HTR-8/SVneo (cell line): ENCODE measurements around the gene SPTBN1.
"Not testable (repeated sequence)": the region's sequence is repeated elsewhere in the genome, so short reads cannot be mapped to it uniquely, and the experiment has no call there.

Experiments used
- DNase-seq: peaks from one replicate; pipeline ENCODE4 v3.0.0; 2011; ENCODE audit warnings: low spot score, mixed read lengths; ENCODE audit not compliant: insufficient read length
- FAIRE-seq: peaks from 2 replicates; lab custom pipeline; 2011; peaks lifted over from hg19 to GRCh38; lab: Jason Lieb, UNC

The SPTBN1 gene

DNA sequence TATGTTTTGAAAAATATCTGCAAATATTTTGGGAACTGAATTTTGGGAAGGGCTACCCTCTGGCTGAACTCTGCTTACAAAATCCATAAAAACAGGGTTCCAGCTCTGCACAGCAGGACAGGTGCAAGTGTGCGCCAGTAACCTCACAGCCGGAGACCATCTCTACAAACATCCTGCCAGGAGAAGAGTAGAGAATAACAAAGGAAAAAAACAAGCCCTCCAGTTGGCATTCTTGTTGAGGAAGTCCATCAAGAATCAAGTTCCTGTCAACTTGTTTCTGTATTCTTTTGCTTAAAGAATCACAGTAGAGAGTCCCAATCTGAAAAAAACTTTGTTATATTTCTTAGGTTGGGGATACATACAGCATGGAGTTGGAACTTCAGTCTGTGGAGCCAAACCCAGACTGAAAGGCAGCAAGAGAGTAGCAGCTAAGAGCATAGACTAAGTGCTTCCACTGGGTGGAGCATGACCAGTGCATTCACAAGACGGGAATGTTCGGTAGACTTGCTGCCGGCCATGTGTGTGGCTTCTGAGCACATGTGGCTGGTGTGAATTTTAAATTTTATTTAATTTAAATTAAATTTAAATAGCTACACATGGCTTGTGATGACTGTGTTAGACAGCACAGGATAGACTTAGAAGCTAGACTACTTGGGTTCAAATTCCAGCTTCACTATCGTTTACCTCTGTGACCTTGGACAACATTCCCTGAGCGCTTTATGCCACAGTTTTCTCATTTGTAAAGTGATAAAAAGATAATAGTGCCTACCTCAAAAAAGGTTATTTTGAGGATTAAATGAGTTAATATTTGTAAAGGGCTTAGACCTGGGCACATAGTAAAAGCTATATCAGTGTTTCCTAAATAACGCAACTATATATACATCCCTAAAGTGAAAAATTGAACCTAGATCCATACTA is 41.9 kb downstream of the SPTBN1 start:
- FAIRE-seq = no peak
- no peak for DNase-seq

DNA sequence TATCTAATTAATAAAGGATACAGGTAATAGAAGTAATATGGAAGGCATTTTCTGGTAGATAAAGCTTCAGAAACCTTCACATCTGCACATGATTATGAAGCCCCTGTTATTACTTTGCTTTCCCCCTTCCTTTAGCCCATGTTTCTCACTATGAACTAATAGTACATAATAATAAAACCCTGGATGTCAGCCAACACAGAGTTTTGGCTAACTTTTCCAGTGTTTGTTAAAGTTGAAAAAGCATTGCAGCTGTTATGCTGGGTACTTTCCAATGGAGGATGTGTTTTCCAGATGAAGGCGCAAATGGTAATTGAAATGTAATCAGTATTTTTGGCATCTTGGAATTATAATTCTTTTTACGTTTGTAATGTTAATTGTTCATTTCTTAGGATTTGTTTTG is 43.5 kb downstream of the SPTBN1 start:
- DNase-seq (no peak), FAIRE-seq (no peak)

DNA sequence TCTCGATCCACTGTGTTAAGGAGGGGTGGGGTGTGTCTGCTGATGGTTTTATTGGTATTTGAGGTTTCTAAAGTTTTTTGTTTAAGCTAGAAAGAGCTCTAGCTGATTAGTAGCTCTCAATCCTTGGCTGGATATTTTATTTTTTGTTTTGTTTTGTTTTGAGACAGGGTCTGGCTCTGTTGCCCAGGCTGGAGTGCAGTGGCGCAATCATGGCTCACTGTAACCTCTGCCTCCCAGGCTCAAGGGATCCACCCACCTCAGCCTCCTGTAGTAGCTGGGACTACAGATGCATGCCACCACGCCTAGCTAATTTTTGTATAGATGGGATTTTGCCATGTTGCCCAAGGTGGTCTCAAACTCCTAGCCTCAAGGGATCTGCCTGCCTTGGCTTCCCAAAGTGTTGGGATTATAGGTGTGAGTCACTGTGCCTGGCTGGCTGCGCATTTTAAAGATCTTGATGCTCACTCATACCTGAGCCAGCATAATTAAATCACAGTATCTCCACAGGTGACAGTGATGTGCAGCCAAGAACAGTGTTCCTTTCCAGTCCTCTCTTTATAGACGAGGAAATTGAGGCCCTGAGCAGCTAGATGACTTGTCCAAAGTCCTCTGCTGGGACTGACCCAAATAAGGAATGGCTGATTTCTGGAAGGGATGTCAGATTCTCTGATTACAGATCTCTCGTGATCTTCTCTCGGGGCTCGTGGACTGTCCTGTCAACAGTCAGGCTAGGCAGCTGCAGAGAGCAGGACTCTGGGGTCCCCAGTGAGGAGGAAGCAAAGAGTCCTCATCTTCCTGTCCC is 44.5 kb downstream of the SPTBN1 start:
- FAIRE-seq (no peak), DNase-seq (no peak)

DNA sequence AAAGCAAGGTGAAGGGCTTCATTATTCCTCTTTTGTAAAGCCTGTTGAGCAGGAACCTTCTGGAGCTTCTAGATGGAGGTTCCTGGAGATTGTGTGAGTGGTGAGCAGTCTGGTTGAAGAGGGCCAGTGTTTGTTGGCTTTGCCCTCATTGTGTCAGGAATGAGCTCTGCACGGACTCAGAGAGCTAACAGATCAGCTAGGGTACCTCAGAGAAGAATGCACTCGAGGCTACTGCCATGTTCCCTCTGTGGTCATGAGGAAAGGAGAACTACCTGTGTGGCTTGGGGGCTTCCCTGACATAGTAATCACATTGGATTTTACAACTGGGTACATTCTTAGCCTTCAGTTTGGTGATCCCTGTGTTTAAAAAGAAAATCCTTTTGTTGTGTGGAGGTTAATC is 46.6 kb downstream of the SPTBN1 start:
- DNase-seq (no peak), FAIRE-seq (no peak)

DNA sequence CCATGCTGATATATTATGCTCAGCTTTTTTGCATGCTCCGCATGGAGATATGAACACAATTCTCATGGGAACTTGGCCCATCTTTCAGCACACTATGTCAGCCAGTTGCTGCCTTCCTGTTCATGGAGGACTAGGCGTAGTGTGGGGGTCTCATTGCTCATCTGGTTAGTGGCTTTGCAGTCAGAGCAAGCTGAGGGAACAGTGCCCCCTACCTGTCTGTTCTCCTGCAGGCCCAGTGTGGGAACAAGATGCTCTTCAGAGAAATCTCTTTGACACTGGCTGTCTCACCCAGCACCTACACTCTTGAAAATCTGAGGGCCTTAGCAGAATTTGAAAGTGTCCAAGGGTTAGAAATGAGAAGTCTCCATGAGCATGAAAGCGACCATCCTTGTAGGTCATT is 47.1 kb downstream of the SPTBN1 start:
- FAIRE-seq = no peak
- DNase-seq = peak; percentile 47

DNA sequence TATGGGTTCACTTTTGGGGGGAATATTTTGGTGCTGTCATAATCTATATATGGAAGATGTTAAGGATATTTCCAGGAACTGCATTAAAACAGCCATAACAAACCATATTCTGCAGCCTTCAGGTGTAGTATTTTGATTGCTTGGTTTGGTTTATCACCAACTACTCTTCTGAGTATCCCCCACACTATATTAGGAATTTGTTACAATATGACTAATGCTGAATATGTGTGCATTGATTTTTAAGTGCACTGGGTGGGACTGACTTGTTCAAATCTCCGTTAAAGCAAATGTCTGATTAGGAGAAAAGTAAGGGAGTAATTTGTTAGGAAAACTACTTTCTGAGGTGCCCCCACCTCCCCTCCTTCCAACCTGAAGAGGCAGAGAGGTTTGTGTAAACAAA is 47.7 kb downstream of the SPTBN1 start:
- DNase-seq (no peak), FAIRE-seq (no peak)

DNA sequence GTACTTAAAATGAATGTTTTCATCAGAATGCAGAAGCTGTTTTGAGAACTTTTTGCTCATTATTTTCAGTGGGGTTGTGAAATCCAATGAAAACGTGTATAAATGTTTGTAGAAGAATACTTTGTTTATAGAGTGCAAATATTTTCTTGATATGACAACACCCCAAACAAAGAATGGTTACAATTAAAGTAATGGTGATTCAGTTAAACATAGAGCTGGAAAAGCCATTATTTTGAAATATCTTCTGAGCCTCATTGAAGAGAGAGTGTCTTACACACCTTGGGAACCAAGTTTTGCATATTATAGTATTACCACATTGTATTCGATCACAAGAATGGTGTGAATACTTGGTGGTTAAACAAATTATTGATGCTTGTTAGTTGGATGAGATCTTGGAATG is 48.7 kb downstream of the SPTBN1 start:
- FAIRE-seq (no peak), DNase-seq (no peak)

DNA sequence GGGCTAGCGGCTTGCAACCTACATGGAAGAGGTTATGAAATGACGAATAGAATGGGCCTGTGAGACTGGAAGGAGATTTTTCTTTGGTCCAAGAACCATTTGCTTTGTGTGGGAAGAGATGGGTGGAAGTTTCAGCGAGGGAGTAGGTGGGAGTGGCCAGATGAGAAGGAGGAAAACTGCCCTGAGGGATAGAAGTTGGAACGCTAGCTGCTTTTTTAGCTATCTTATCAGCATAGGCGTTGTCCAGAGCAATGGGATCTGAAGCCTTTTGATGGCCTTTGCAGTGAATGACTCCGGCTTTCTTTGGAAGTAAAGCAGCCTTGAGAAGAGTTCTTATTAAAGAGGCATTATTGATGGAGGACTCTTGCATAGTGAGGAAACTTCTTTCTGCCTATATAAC is 52.4 kb downstream of the SPTBN1 start:
- no peak for FAIRE-seq
- no peak for DNase-seq

DNA sequence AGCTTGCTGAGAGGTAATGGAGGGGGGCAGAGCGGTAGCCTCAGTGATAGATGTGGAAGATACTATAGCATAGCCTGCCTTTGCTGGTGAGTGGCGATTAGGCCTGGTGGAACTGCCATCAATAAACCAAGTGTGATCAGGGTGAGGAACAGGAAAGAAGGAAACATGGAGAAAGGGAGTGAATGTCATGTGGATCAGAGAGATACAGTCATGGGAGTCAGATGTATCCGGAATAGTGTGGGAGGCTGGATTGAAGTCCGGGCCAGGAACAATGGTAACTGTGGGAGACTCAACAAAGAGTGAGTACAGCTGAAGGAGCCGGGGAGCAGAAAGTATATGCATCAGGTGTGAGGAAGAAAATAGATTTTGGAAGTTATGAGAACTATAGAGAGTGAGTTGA is 52.9 kb downstream of the SPTBN1 start:
- DNase-seq, FAIRE-seq: not testable (repeated sequence)

DNA sequence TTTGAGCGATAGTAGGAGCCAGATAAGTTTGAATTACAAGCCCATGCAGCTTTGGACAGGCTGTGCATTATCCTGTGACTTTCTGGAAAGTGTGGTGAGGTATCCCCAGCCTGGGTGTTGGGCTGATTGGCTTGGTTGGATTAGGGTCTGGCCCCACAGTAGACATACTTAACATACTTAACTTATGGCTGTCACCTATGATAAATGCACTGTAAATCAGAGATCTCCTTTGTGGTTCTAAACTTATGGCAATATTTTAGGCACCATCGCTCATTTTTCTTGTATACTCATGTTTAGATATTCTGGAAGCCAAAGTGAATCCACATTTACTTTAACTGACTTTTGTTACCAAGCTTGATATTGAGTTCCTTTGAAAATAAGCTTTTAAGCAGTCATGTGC is 54.8 kb downstream of the SPTBN1 start:
- DNase-seq = no peak
- no peak for FAIRE-seq

DNA sequence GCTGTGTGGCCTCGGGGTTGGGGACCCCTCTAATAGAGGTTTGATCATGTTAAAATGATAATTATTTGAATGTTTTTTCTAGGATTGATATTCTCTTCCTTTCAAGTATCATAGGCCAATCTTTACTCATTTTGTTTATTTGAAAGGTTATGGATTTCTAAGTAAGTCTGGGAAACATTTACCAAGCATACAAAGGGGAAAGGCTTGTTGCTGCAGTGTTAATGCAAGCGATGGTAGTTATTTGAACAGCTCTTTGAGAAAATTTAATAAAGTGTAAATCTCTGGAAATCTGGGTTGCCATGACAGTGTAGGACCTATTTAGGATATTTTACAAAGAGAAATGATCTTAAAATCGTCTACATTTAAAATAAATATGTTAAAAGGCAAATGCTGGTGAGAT is 56.1 kb downstream of the SPTBN1 start:
- no peak for DNase-seq
- no peak for FAIRE-seq

DNA sequence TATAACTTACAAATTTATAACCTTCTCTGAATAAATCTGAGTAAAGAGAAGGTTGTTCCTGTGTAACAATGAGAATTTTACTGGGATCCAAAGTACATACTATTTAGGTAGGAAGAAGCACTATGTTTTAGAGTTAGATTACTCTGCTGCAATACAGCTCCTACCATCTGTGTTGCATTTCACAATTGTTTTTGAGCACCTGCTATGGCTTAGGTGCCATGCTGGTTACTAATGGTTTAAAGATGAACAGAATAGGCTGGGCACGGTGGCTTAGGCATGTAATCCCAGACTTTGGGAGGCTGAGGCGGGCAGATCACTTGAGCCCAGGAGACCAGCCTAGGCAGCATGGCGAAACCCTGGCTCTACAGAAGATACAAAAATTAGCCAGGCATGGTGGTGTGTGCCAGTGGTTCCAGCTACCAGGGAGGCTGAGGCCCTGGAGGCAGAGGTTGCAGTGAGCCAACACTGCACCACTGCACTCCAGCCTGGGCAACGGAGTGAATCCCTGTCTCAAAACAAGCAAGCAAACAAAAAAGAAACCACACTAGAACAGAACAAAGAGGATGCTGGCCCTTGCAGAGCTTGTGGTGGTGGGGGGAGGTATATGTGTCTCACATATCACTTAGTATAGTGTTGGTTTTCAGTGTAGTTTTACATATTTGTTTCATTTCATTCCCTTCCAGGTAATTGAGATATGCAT is 56.7 kb downstream of the SPTBN1 start:
- FAIRE-seq (no peak), DNase-seq (no peak)

DNA sequence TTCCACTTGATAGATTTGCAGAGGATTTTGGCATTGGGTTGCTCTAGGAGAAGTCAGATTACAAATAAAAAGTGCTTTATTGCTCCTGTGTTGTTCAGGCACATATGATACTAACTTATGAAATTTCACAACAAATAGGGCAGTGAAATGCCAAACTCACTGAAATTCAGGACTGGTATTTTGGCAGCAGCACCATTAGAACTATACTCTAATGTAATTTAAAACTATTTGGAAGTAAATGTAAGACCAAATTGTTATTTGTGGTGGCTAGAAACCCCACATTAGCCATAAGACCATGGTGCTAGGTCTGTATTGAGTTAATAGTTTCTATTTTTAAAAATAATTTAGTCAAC is 57.2 kb downstream of the SPTBN1 start:
- FAIRE-seq (no peak), DNase-seq (no peak)

DNA sequence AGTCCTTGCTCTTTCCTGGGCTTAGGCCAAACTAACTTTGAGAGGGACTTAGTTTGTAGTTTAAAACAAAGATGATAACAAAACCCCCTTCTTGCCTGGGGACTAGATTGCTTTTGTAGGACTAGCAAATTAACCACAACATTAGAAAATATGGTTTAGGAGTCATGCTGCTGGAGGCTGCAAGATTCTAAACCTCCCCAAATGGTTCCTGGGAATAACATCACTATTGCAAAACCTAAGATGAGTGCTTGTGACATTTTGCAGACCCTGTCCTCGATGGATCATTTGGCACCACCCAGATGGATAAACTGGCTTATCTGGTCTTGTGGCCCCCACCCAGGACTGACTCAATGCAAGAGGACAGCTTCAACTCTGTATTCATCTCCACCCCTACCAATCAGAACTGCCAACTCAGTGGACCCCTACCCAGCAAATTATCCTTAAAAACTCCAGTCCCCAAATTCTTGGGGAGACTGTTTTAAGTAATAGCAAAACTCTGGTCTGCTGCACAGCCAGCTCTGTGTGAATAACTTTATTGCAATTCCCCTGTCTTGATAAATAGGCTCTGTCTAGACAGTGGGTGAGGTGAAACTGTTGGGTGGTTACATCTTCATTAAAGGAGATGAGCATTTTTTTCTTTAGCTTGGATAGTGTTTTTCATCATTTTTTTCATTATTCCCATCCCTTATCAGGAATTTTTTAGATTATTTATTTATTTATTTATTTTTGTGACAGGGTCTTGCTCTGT is 58.9 kb downstream of the SPTBN1 start:
- DNase-seq (no peak), FAIRE-seq (no peak)

DNA sequence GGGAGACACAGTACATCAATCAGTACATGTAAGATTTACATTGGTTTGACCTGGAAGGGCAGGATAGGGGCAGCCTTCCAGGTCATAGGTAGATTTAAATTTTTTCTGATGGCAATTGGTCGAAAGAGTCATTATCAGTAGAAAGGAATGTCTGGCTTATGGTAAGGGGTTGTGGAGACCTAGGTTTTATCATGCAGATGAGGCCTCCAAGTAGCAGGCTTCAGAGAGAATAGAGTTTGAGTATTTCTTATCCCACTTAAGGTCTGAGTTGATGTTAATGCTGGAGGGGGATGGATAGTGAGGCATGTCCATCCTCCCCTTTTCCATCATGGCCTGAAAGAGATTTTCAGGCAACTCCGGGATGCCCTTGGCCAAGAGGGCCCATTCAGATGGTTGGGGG is 60.7 kb downstream of the SPTBN1 start:
- FAIRE-seq (no peak), DNase-seq (no peak)

DNA sequence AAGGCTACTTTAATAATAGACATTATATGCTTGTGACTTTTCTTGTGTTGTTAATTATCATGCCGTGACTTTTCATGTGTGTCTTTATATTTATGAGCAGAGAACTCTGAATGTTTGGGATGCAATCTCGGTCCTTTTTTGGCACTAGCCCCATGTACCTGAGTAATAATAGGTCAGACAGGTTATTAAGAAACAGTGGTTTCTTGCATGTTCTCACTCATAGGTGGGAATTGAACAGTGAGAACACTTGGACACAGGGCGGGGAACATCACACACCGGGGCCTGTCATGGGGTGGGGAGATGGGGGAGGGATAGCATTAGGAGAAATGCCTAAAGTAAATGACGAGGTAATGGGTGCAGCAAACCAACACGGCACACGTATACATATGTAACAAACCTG is 61.9 kb downstream of the SPTBN1 start:
- DNase-seq, FAIRE-seq: not testable (repeated sequence)

DNA sequence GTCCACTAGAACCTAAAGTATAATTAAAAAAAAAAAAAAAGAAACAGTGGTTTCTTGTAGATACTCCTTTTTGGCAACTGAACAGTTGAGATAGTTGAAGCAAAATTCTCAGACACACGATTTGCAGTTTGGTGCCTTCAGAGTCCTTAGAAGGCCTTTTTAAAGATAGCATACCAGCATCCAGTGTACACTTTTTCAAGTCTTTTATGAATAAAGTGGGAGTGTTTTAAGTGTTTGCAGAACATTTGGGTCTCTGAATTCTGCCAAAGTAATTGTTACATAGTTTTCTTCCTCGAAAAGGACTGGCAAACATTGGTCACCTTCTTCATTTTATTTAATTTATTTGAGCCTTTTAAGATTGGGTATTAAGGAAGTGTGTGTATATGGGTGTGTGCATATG is 62.3 kb downstream of the SPTBN1 start:
- FAIRE-seq (no peak), DNase-seq (no peak)

DNA sequence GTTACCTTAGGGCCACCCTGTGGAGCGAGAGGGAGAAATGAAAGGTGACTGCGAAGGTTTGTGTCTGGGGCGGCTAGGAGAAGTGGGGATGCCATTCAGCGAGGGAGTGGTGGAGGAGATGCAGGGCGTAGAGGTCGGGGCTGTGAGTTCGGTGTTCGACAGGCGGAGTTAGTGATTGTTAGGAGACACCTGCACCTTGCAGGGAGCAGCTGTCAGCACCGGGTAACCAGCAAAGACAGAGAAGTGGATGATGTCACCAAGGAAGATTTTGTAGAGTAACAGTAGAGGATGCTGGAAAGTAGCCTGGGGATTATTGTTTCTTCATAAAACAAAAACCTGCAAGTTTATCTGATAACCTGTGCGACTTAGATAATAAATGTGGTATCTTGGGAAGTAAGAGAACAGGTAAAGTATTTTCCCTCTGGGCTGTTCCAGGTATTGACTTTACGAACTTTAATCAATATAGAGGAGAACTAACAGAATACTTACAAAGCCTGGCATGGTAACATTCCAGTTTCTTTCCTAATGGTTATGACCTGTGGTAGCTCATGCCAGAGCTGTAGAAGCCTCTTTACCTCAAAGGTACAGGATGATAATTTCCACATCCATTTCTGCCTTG is 63.8 kb downstream of the SPTBN1 start:
- FAIRE-seq = no peak
- no peak for DNase-seq

DNA sequence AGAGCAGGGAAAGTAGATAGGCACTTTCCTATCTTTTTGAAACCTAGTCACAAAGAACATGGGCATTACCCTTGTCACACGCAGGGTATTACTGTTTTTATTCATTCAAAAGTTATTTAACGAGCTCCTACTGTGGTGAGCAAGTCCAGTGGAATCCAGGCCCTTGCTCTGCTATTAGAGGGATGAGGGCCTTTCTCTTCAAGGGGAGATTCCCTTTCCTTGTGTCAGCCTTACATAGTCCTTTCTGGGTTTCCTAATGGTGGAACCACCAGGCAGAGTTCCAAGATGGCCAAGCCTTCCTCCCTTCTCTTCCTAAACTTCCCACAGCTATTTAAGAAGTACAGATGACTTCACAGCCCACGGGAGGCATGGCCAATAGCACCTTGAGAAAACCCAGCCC is 64.6 kb downstream of the SPTBN1 start:
- FAIRE-seq (no peak), DNase-seq (peak; percentile 38)
